Neural progenitor cell (in vitro differentiated cells): ENCODE results near the gene RAP2B. TPM values are rescaled to one million over a fixed set of nuclear protein-coding genes. Genes with fewer than 3 reads are reported as not detected.
A peak's percentile ranks its signal among the peaks of the same experiment; 100 is the strongest.
"Not testable (repeated sequence)": the region's sequence is repeated elsewhere in the genome, so short reads cannot be mapped to it uniquely, and the experiment has no call there.

ENCODE experiments used
- DNase-seq: peaks from one replicate; pipeline ENCODE4 v3.0.0-alpha.2; 2016; ENCODE audit warnings: low spot score
- H2AFZ ChIP-seq: fragments of 200-600 bp; sonication (generic); replicated peaks from 2 replicates; pipeline ENCODE4 v1.6.1; 2016; ENCODE audit warnings: antibody characterized with exemption
- H3F3A ChIP-seq: fragments of 200-600 bp; sonication (generic); 2 replicates; pipeline ENCODE4 v1.6.1; 2016; ENCODE audit warnings: antibody characterized with exemption, low read depth
- H3K27ac ChIP-seq: fragments of 200-600 bp; sonication (generic); 2 replicates; pipeline ENCODE4 v1.5.1; 2016; ENCODE audit warnings: mild to moderate bottlenecking
- H3K27me3 ChIP-seq: fragments of 200-600 bp; sonication (generic); 2 replicates; pipeline ENCODE4 v1.6.1; 2016; ENCODE audit warnings: mild to moderate bottlenecking, moderate library complexity
- H3K36me3 ChIP-seq: fragments of 200-600 bp; sonication (generic); 2 replicates; pipeline ENCODE4 v1.5.1; 2016
- H3K4me1 ChIP-seq: fragments of 200-600 bp; sonication (generic); 2 replicates; pipeline ENCODE4 v1.6.1; 2016; ENCODE audit warnings: mixed run types
- H3K4me2 ChIP-seq: fragments of 200-600 bp; sonication (generic); 2 replicates; pipeline ENCODE4 v1.6.1; 2016
- H3K4me3 ChIP-seq: fragments of 200-600 bp; sonication (generic); 2 replicates; pipeline ENCODE4 v1.5.1; 2016
- H3K79me2 ChIP-seq: fragments of 200-600 bp; sonication (generic); 2 replicates; pipeline ENCODE4 v1.6.1; 2016; ENCODE audit warnings: low read depth
- H3K9ac ChIP-seq: fragments of 200-600 bp; sonication (generic); 2 replicates; pipeline ENCODE4 v1.6.1; 2016
- H3K9me3 ChIP-seq: fragments of 200-600 bp; sonication (generic); 2 replicates; pipeline ENCODE4 v1.5.1; 2016; ENCODE audit warnings: low read depth
- H4K20me1 ChIP-seq: fragments of 200-600 bp; sonication (generic); 2 replicates; pipeline ENCODE4 v1.6.1; 2016; ENCODE audit warnings: low read depth
- H3K27ac Mint-ChIP-seq: 3 replicates; pipeline ENCODE4 v1.8.0; 2021; ENCODE audit warnings: mixed read lengths
- H3K27me3 Mint-ChIP-seq: 2 replicates; pipeline ENCODE4 v1.8.0; 2022; ENCODE audit warnings: low read depth, mild to moderate bottlenecking, inconsistent platforms, moderate library complexity, mixed read lengths; ENCODE audit not compliant: insufficient read depth
- H3K36me3 Mint-ChIP-seq: 3 replicates; pipeline ENCODE4 v1.8.0; 2021; ENCODE audit warnings: mixed read lengths
- H3K4me1 Mint-ChIP-seq: 3 replicates; pipeline ENCODE4 v1.8.0; 2021; ENCODE audit warnings: mixed read lengths
- H3K4me3 Mint-ChIP-seq: 3 replicates; pipeline ENCODE4 v1.8.0; 2021; ENCODE audit warnings: mild to moderate bottlenecking, moderate library complexity, mixed read lengths
- H3K9me3 Mint-ChIP-seq: 3 replicates; pipeline ENCODE4 v1.8.0; 2020; ENCODE audit warnings: mixed read lengths
- EZH2 ChIP-seq: fragments of 200-600 bp; sonication (generic); IDR thresholded peaks from 2 replicates; pipeline ENCODE4 v1.6.1; 2017; ENCODE audit warnings: antibody characterized with exemption, mild to moderate bottlenecking, moderate library complexity
- EZH2phosphoT487 ChIP-seq: fragments of 200-600 bp; sonication (generic); IDR thresholded peaks from 2 replicates; pipeline ENCODE4 v1.6.1; 2017; ENCODE audit warnings: antibody characterized with exemption
- total RNA-seq: library from RNA; depleted of rRNA; stranded (reverse); fragments of >200 nt; gene quantifications from 2 replicates; pipeline ENCODE4 v1.2.3, GENCODE V29; 2015; ENCODE audit warnings: low replicate concordance
- TF ChIP-seq, protein P1 (sequence below): fragments of 200-600 bp; sonication (generic); IDR thresholded peaks from 2 replicates; pipeline ENCODE4 v1.5.1; 2017; ENCODE audit warnings: antibody characterized with exemption, mild to moderate bottlenecking

Gene RAP2B
- 15.9 and 18.1 TPM in 2 replicates for total RNA-seq

DNA sequence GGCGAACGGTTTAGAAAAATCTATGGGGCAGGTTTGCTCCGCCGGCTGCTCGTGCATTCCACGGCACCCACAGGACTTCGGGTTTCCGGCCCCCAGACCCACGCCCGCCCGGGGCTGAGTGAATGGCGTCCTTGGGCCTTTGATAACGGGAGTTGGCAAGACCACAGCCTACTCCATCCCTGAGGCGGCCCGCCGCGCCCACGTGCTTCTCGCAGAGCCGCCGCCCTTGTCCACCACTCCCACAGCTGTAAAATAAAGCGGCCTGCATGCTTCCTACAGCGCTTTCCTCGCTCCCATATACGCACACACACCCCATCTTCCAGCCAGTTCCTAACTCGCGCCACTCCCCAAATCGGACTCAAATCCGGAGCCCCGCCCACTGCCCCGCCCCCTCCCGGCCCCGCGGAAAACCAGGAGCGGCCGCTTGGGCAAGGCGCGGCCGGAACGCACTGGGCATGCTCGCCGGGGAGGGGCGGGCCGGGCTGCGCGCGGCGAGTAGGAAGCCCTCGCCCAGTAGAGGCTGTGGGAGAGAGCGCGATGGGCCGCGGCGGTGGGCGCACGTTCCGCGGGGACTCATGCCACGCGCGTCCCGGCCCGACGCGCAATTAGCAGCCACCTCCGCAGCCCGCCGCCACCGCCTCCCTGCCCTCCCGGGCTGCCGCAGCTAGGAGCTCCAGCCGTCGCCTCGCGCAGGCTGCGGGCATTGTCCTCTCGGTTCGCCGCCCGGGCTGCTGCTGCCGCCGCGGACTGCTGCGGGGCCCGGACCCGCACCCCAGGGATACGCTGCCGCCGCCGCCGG lies at the start of gene RAP2B:
Gene RAP2B (plus strand): TSS at position 513 of the 799 bp plus-strand sequence. CDS start 468 bp downstream, outside the sequence.
- peak within 1 kb of the TSS; percentile 97 for H3K4me3 ChIP-seq

GRCh38 chr3:153113541-153113940 lies 48.5 kb upstream of the RAP2B start:
- Histone ChIP-seq H3F3A (no peaks in the 10 kb centered on the region), H3K4me2 (no peak overlapping the region), H2AFZ (no peak overlapping the region), H3K9ac (no peak overlapping the region), H3K27ac (no peak overlapping the region), H3K79me2 (no peaks in the 10 kb centered on the region), H3K36me3 (no peaks in the 10 kb centered on the region), H3K27me3 (no peaks in the 10 kb centered on the region), H4K20me1 (no peaks in the 10 kb centered on the region), H3K4me1 (no peaks in the 10 kb centered on the region), H3K4me3 (no peak overlapping the region), H3K9me3 (no peaks in the 10 kb centered on the region)
- TF ChIP-seq, protein P1, sequence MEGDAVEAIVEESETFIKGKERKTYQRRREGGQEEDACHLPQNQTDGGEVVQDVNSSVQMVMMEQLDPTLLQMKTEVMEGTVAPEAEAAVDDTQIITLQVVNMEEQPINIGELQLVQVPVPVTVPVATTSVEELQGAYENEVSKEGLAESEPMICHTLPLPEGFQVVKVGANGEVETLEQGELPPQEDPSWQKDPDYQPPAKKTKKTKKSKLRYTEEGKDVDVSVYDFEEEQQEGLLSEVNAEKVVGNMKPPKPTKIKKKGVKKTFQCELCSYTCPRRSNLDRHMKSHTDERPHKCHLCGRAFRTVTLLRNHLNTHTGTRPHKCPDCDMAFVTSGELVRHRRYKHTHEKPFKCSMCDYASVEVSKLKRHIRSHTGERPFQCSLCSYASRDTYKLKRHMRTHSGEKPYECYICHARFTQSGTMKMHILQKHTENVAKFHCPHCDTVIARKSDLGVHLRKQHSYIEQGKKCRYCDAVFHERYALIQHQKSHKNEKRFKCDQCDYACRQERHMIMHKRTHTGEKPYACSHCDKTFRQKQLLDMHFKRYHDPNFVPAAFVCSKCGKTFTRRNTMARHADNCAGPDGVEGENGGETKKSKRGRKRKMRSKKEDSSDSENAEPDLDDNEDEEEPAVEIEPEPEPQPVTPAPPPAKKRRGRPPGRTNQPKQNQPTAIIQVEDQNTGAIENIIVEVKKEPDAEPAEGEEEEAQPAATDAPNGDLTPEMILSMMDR: no peak
- TF ChIP-seq EZH2phosphoT487: no peak
- no peak for TF ChIP-seq EZH2
- Mint-ChIP-seq H3K27me3 (peaks cover 2% of the 10 kb centered on the region), H3K36me3 (no peaks in the 10 kb centered on the region), H3K4me3 (no peak overlapping the region), H3K27ac (no peak overlapping the region), H3K9me3 (no peaks in the 10 kb centered on the region), H3K4me1 (no peaks in the 10 kb centered on the region)
- DNase-seq: no peak

More for the DNA sequence above, at the start of gene RAP2B:
- peaks cover 17% of the 10 kb centered on the region for H3F3A ChIP-seq
- H3K79me2 ChIP-seq: peaks cover 47% of the 10 kb centered on the region
- H3K9me3 ChIP-seq: no peaks in the 10 kb centered on the region
- peaks cover 24% of the 10 kb centered on the region for H3K4me1 ChIP-seq
- H3K9ac ChIP-seq: peak within 1 kb of the TSS; percentile 85
- peaks cover 44% of the 10 kb centered on the region for H4K20me1 ChIP-seq
- peaks cover 32% of the 10 kb centered on the region for H3K4me1 Mint-ChIP-seq
- peaks cover 9% of the 10 kb centered on the region for H3K27me3 Mint-ChIP-seq
- H3K36me3 ChIP-seq: no peaks in the 10 kb centered on the region
- H3K4me2 ChIP-seq: peak within 1 kb of the TSS; percentile 88
- peak within 1 kb of the TSS; percentile 84 for H2AFZ ChIP-seq
- peak; percentile 96 for DNase-seq
- H3K9me3 Mint-ChIP-seq: no peaks in the 10 kb centered on the region
- TF ChIP-seq, protein P1: no peak
- no peak for TF ChIP-seq EZH2
- no peak for TF ChIP-seq EZH2phosphoT487
- peak within 1 kb of the TSS; percentile 98 for H3K4me3 Mint-ChIP-seq
- H3K27ac ChIP-seq: peak within 1 kb of the TSS; percentile 61
- peaks cover 8% of the 10 kb centered on the region for H3K27me3 ChIP-seq
- no peaks in the 10 kb centered on the region for H3K36me3 Mint-ChIP-seq
- peak within 1 kb of the TSS; percentile 89 for H3K27ac Mint-ChIP-seq

- H3K27ac Mint-ChIP-seq, H3K4me2 ChIP-seq, H3F3A ChIP-seq, H3K9me3 ChIP-seq, H2AFZ ChIP-seq, H3K4me1 ChIP-seq, H3K27ac ChIP-seq, H3K9ac ChIP-seq, H3K27me3 Mint-ChIP-seq, H3K36me3 Mint-ChIP-seq, H3K4me1 Mint-ChIP-seq, H4K20me1 ChIP-seq, H3K36me3 ChIP-seq, H3K27me3 ChIP-seq, H3K9me3 Mint-ChIP-seq, DNase-seq, H3K4me3 Mint-ChIP-seq, H3K4me3 ChIP-seq, H3K79me2 ChIP-seq: not testable (repeated sequence)
Observed at GRCh38 chr3:153114270-153114669, 47.8 kb upstream of the RAP2B start.

- Histone ChIP-seq H3K4me3 (no peak overlapping the region), H3K27ac (no peak overlapping the region), H3K9me3 (no peaks in the 10 kb centered on the region), H3K36me3 (no peaks in the 10 kb centered on the region), H3K27me3 (no peaks in the 10 kb centered on the region), H3K4me2 (no peak overlapping the region), H2AFZ (no peak overlapping the region), H3F3A (no peaks in the 10 kb centered on the region), H3K9ac (no peak overlapping the region), H4K20me1 (no peaks in the 10 kb centered on the region), H3K4me1 (no peaks in the 10 kb centered on the region), H3K79me2 (no peaks in the 10 kb centered on the region)
- TF ChIP-seq, protein P1: no peak
- TF ChIP-seq EZH2phosphoT487 (no peak), EZH2 (no peak)
- H3K27ac Mint-ChIP-seq: no peak overlapping the region
- H3K36me3 Mint-ChIP-seq: no peaks in the 10 kb centered on the region
- no peak for DNase-seq
- H3K4me1 Mint-ChIP-seq: no peaks in the 10 kb centered on the region
- H3K9me3 Mint-ChIP-seq: no peaks in the 10 kb centered on the region
- H3K4me3 Mint-ChIP-seq: no peak overlapping the region
- H3K27me3 Mint-ChIP-seq: peaks cover 2% of the 10 kb centered on the region
Observed at GRCh38 chr3:153115326-153115725, 46.7 kb upstream of the RAP2B start.
